ENCODE data around the gene SLC9A1. TPM values are rescaled to one million over a fixed set of nuclear protein-coding genes. Genes with fewer than 3 reads are reported as not detected.

Gene SLC9A1
- total RNA-seq, 1 experiment from 2014 or later, result 22.5 TPM

GRCh38 chr1:27049607-27050006, 105.3 kb downstream of the SLC9A1 start:
- ATAC-seq (peak; percentile 15), DNase-seq (ENCODE audit: low spot score) (peak; percentile 68)
- Mint-ChIP-seq H3K4me1 (peaks cover 41% of the 10 kb centered on the region), H3K27ac (peak overlapping the region; percentile 86; the same call in 1 of the 2 replicates), H3K9me3 (peaks cover 5% of the 10 kb centered on the region; the same call in 1 of the 2 replicates), H3K27me3 (ENCODE audit: low read depth) (no peaks in the 10 kb centered on the region), H3K36me3 (0 out of 2 replicates have a peak, but pooled peaks cover 4% of the 10 kb centered on the region), H3K4me3 (no peak overlapping the region)
- TF ChIP-seq TEAD1 (CRISPR knock-in tag; IDR thresholded peaks at IDR 0.05), result 0 out of 2 replicates have a peak, but pooled peaks have one; percentile 16
- TF ChIP-seq USF1 (CRISPR knock-in tag; IDR thresholded peaks at IDR 0.05), result peak; percentile 55; the same call in 1 of the 2 replicates
- TF ChIP-seq MAX (CRISPR knock-in tag; IDR thresholded peaks at IDR 0.05), result peak; percentile 83
- peak; percentile 59 for TF ChIP-seq USF2 (CRISPR knock-in tag; IDR thresholded peaks at IDR 0.05)
- no peak for TF ChIP-seq ZNF396 (CRISPR knock-in tag; IDR thresholded peaks at IDR 0.05; ENCODE audit: borderline replicate concordance)
- TF ChIP-seq SP1 (CRISPR knock-in tag; conservative IDR thresholded peaks at IDR 0.05), result no peak
- ChIA-PET CTCF (interaction anchor here (0.6 to 13.1 kb wide), 10 partner anchors 8 to 105 kb away, joined by 3 to 636 read pairs (median 3); partner anchors contain the start of genes SLC9A1 and TENT5B), POLR2A (interaction anchor here (0.6 to 1.4 kb wide), 3 partner anchors 8 to 55 kb away, joined by 3 to 4 read pairs (median 3); no protein-coding TSS in a partner anchor)

- TF ChIP-seq ZNF317 (CRISPR knock-in tag; IDR thresholded peaks at IDR 0.05; ENCODE audit: borderline replicate concordance, low read depth) (no peak), IRF2 (CRISPR knock-in tag; IDR thresholded peaks at IDR 0.05; ENCODE audit: borderline replicate concordance, low read depth) (no peak), ZNF219 (CRISPR knock-in tag; IDR thresholded peaks at IDR 0.05; ENCODE audit: borderline replicate concordance) (no peak), SP1 (CRISPR knock-in tag; conservative IDR thresholded peaks at IDR 0.05) (no peak), ELF4 (CRISPR knock-in tag; IDR thresholded peaks at IDR 0.05; ENCODE audit: low read depth) (no peak)
- peak overlapping the region; percentile 9; the same call in 1 of the 2 replicates for H3K27ac Mint-ChIP-seq
- H3K36me3 Mint-ChIP-seq, result 0 out of 2 replicates have a peak, but pooled peaks cover 4% of the 10 kb centered on the region
- peaks cover 5% of the 10 kb centered on the region; the same call in 1 of the 2 replicates for H3K9me3 Mint-ChIP-seq
- no peak for DNase-seq (ENCODE audit: low spot score)
- ATAC-seq, result no peak
- H3K27me3 Mint-ChIP-seq (ENCODE audit: low read depth), result no peaks in the 10 kb centered on the region
- peaks cover 44% of the 10 kb centered on the region for H3K4me1 Mint-ChIP-seq
- ChIA-PET CTCF (interaction anchor here (0.8 to 13.1 kb wide), 4 partner anchors 21 to 51 kb away, joined by 3 to 636 read pairs (median 8); no protein-coding TSS in a partner anchor), POLR2A (interaction anchor here (1.1 to 1.4 kb wide), 2 partner anchors 51 to 55 kb away, joined by 3 to 4 read pairs; no protein-coding TSS in a partner anchor)
- H3K4me3 Mint-ChIP-seq, result no peak overlapping the region
These were observed 105.8 kb downstream of the SLC9A1 start for GRCh38 chr1:27049100-27049499.

Other genes starting within 250 kb of the SLC9A1 start
- gene NR0B2, start 241.2 kb downstream of the SLC9A1 start, total RNA-seq (2021), result not detected in 3 replicates
- 101 to 118 TPM (median 108 TPM) in 3 replicates for gene NUDC, start 233.4 kb downstream of the SLC9A1 start, total RNA-seq (2021)
- gene KDF1, start 194.7 kb downstream of the SLC9A1 start, total RNA-seq (2021), result 18.9 to 19.8 TPM (median 19.0 TPM) in 3 replicates
- gene TRNP1, start 161.4 kb downstream of the SLC9A1 start, total RNA-seq (2021), result 37.6 to 51.4 TPM (median 49.4 TPM) in 3 replicates
- 104 to 124 TPM (median 119 TPM) in 3 replicates for gene TENT5B, start 142.3 kb downstream of the SLC9A1 start, total RNA-seq (2021)
- gene WDTC1, start 79.5 kb upstream of the SLC9A1 start, total RNA-seq (2021), result 20.1 to 24.9 TPM (median 23.5 TPM) in 3 replicates
- 24.9 to 29.8 TPM (median 28.7 TPM) in 3 replicates for gene TMEM222, start 167.0 kb upstream of the SLC9A1 start, total RNA-seq (2021)
- 18.0 to 19.7 TPM (median 18.5 TPM) in 3 replicates for gene SYTL1, start 186.9 kb upstream of the SLC9A1 start, total RNA-seq (2021)
- gene MAP3K6, start 211.8 kb upstream of the SLC9A1 start, total RNA-seq (2021), result 13.3 to 15.0 TPM (median 14.0 TPM) in 3 replicates
- gene FCN3, start 219.7 kb upstream of the SLC9A1 start, total RNA-seq (2021), result 0.98 to 1.6 TPM (median 1.3 TPM) in 3 replicates
- gene CD164L2, start 228.2 kb upstream of the SLC9A1 start, total RNA-seq (2021), result 3.0 to 5.5 TPM (median 4.3 TPM) in 3 replicates
- gene GPR3, start 237.5 kb upstream of the SLC9A1 start, total RNA-seq (2021), result 7.8 to 12.4 TPM (median 7.8 TPM) in 3 replicates